Neural cell (in vitro differentiated cells): Measurements from ENCODE around the gene DIP2C. TPM values are rescaled to one million over a fixed set of nuclear protein-coding genes. Genes with fewer than 3 reads are reported as not detected.

Experiments
- H2AFZ ChIP-seq: fragments of 200-600, 300-800 bp; sonication (generic), shearing (Covaris generic); 2 replicates; pipeline ENCODE4 v1.6.0; 2014; ENCODE audit warnings: low read depth, mild to moderate bottlenecking, antibody characterized with exemption, low read length, moderate library complexity
- H3F3A ChIP-seq: fragments of 200-600 bp; shearing (Covaris generic); 2 replicates; pipeline ENCODE4 v1.6.1; 2016; ENCODE audit warnings: mild to moderate bottlenecking, moderate library complexity, mixed read lengths, antibody characterized with exemption, low read length; ENCODE audit not compliant: insufficient read depth, poor library complexity, severe bottlenecking
- H3K27ac ChIP-seq: fragments of 200-600, 300-800 bp; sonication (generic), shearing (Covaris generic); 2 replicates; pipeline ENCODE4 v1.5.1; 2014; ENCODE audit warnings: mild to moderate bottlenecking, low read length, moderate library complexity
- H3K27me3 ChIP-seq: fragments of 300-800, 200-600 bp; sonication (generic), shearing (Covaris generic); 2 replicates; pipeline ENCODE4 v1.6.0; 2014; ENCODE audit warnings: mild to moderate bottlenecking, low read depth, low read length, moderate library complexity; ENCODE audit not compliant: insufficient read depth
- H3K36me3 ChIP-seq: fragments of 300-800, 200-600 bp; sonication (generic), shearing (Covaris generic); 2 replicates; pipeline ENCODE4 v1.5.1; 2014; ENCODE audit warnings: mild to moderate bottlenecking, antibody characterized with exemption, low read length, moderate library complexity; ENCODE audit not compliant: insufficient read depth
- H3K4me2 ChIP-seq: fragments of 300-800, 200-600 bp; sonication (generic), shearing (Covaris generic); 2 replicates; pipeline ENCODE4 v1.6.0; 2014; ENCODE audit warnings: mild to moderate bottlenecking, low read length
- H3K4me3 ChIP-seq: fragments of 300-800, 200-600 bp; sonication (generic), shearing (Covaris generic); 2 replicates; pipeline ENCODE4 v1.5.1; 2014; ENCODE audit warnings: mild to moderate bottlenecking, low read length, moderate library complexity
- H3K79me2 ChIP-seq: fragments of 200-600 bp; shearing (Covaris generic); replicated peaks from 2 replicates; pipeline ENCODE4 v1.6.0; 2014; ENCODE audit warnings: mild to moderate bottlenecking, low read length, moderate library complexity; ENCODE audit not compliant: insufficient read depth
- H3K9ac ChIP-seq: fragments of 300-800, 200-600 bp; sonication (generic), shearing (Covaris generic); 2 replicates; pipeline ENCODE4 v1.6.1; 2016; ENCODE audit warnings: mild to moderate bottlenecking, low read length, mixed read lengths
- H3K9me2 ChIP-seq: fragments of 200-600 bp; shearing (Covaris generic); 2 replicates; pipeline ENCODE4 v1.6.1; 2016; ENCODE audit warnings: mild to moderate bottlenecking, low read length, mixed read lengths; ENCODE audit not compliant: insufficient read depth
- H3K9me3 ChIP-seq: fragments of 200-600, 300-800 bp; sonication (generic), shearing (Covaris generic); 2 replicates; pipeline ENCODE4 v1.6.1; 2016; ENCODE audit warnings: mild to moderate bottlenecking, mixed run types, low read length, moderate library complexity, mixed read lengths
- H4K20me1 ChIP-seq: fragments of 200-600 bp; shearing (Covaris generic); 2 replicates; pipeline ENCODE4 v1.6.1; 2016; ENCODE audit warnings: mild to moderate bottlenecking, mixed run types; ENCODE audit not compliant: insufficient read depth
- CTCF ChIP-seq: fragments of 450-650 bp; IDR thresholded peaks from 2 replicates; pipeline ENCODE4 v1.5.1; 2014; ENCODE audit warnings: antibody characterized with exemption, mild to moderate bottlenecking, moderate library complexity; ENCODE audit not compliant: poor library complexity, severe bottlenecking
- EP300 ChIP-seq: fragments of 450-650 bp; conservative IDR thresholded peaks from 2 replicates; pipeline ENCODE4 v1.6.1; 2014; ENCODE audit warnings: antibody characterized with exemption, mild to moderate bottlenecking, moderate library complexity; ENCODE audit not compliant: poor library complexity, severe bottlenecking
- EZH2 ChIP-seq: fragments of 200-600, 300-800 bp; shearing (Covaris generic), sonication (generic); IDR thresholded peaks from 2 replicates; pipeline ENCODE4 v1.6.1; 2014; ENCODE audit warnings: antibody characterized with exemption, low read length, borderline replicate concordance, mild to moderate bottlenecking; ENCODE audit not compliant: insufficient read depth, poor library complexity, severe bottlenecking
- MXI1 ChIP-seq: fragments of 450-650 bp; conservative IDR thresholded peaks from 2 replicates; pipeline ENCODE4 v1.6.1; 2014; ENCODE audit warnings: antibody characterized with exemption, mild to moderate bottlenecking; ENCODE audit not compliant: poor library complexity, severe bottlenecking
- POLR2AphosphoS5 ChIP-seq: IDR thresholded peaks from 2 replicates; pipeline ENCODE4 v1.6.1; 2012
- RAD21 ChIP-seq: fragments of 450-650 bp; conservative IDR thresholded peaks from 2 replicates; pipeline ENCODE4 v1.6.1; 2014; ENCODE audit warnings: antibody characterized with exemption, mild to moderate bottlenecking, moderate library complexity
- SMC3 ChIP-seq: fragments of 450-650 bp; conservative IDR thresholded peaks from 2 replicates; pipeline ENCODE4 v1.6.1; 2014; ENCODE audit warnings: antibody characterized with exemption, mild to moderate bottlenecking, moderate library complexity; ENCODE audit not compliant: poor library complexity
- TAF1 ChIP-seq: IDR thresholded peaks from 2 replicates; pipeline ENCODE4 v1.6.1; 2012; ENCODE audit warnings: low read depth
- polyA plus RNA-seq: library from polyadenylated mRNA; depleted of rRNA; stranded (reverse); fragments of >200 nt; gene quantifications from 2 replicates; pipeline ENCODE4 v1.2.3, GENCODE V29; 2014
- TF ChIP-seq, protein P1 (sequence below): IDR thresholded peaks from 2 replicates; pipeline ENCODE4 v1.6.1; 2012; ENCODE audit warnings: borderline replicate concordance

Gene DIP2C
- polyA plus RNA-seq, 1 donor from 2014 or later: 24.1 TPM

GRCh38 chr10:310371-310770 is 379.1 kb downstream of the DIP2C start:
- Histone ChIP-seq H3K9me2 (no peaks in the 10 kb centered on the region), H3K27ac (no peak overlapping the region), H4K20me1 (no peaks in the 10 kb centered on the region), H3K9me3 (no peaks in the 10 kb centered on the region), H2AFZ (no peak overlapping the region), H3K9ac (no peak overlapping the region), H3K36me3 (no peaks in the 10 kb centered on the region), H3K27me3 (no peaks in the 10 kb centered on the region), H3K79me2 (no peaks in the 10 kb centered on the region), H3K4me3 (no peak overlapping the region), H3F3A (no peaks in the 10 kb centered on the region), H3K4me2 (no peak overlapping the region)
- TF ChIP-seq SMC3: no peak

DNA sequence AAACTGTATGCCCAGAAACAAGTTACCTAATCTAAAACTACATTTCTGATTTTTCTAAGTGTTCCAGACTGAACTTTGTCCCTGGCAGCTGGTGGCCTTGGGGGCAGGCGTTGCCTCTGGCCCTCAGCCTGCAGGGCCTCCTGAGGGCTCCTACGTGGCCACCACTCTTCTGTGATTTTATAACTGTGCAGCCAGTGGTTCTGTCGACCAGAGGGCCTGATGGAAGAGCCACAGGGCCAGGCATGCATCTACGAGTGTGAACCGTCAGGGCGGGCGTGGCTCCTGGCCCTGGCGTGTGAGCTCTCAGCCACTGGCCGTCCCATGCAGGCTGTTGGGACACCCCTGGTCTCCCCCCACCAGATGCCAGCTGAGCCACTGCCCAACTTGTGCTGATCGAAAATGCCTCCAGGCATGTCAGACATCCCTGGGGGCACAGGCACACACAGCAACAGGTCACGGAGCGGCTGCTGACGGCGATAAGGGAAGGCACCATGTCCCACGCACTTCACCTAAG is 380.8 kb downstream of the DIP2C start:
- no peaks in the 10 kb centered on the region for H3K79me2 ChIP-seq
- H4K20me1 ChIP-seq: no peaks in the 10 kb centered on the region
- no peak overlapping the region for H3K27ac ChIP-seq
- no peak overlapping the region for H3K4me2 ChIP-seq
- no peaks in the 10 kb centered on the region for H3K9me3 ChIP-seq
- TF ChIP-seq CTCF (no peak), MXI1 (no peak), EZH2 (no peak), SMC3 (no peak), EP300 (no peak), POLR2AphosphoS5 (no peak), RAD21 (no peak), TAF1 (no peak)
- TF ChIP-seq, protein P1, sequence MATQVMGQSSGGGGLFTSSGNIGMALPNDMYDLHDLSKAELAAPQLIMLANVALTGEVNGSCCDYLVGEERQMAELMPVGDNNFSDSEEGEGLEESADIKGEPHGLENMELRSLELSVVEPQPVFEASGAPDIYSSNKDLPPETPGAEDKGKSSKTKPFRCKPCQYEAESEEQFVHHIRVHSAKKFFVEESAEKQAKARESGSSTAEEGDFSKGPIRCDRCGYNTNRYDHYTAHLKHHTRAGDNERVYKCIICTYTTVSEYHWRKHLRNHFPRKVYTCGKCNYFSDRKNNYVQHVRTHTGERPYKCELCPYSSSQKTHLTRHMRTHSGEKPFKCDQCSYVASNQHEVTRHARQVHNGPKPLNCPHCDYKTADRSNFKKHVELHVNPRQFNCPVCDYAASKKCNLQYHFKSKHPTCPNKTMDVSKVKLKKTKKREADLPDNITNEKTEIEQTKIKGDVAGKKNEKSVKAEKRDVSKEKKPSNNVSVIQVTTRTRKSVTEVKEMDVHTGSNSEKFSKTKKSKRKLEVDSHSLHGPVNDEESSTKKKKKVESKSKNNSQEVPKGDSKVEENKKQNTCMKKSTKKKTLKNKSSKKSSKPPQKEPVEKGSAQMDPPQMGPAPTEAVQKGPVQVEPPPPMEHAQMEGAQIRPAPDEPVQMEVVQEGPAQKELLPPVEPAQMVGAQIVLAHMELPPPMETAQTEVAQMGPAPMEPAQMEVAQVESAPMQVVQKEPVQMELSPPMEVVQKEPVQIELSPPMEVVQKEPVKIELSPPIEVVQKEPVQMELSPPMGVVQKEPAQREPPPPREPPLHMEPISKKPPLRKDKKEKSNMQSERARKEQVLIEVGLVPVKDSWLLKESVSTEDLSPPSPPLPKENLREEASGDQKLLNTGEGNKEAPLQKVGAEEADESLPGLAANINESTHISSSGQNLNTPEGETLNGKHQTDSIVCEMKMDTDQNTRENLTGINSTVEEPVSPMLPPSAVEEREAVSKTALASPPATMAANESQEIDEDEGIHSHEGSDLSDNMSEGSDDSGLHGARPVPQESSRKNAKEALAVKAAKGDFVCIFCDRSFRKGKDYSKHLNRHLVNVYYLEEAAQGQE: no peak
- no peak overlapping the region for H2AFZ ChIP-seq
- no peaks in the 10 kb centered on the region for H3K27me3 ChIP-seq
- no peaks in the 10 kb centered on the region for H3F3A ChIP-seq
- H3K36me3 ChIP-seq: peaks cover 4% of the 10 kb centered on the region
- no peaks in the 10 kb centered on the region for H3K9me2 ChIP-seq
- H3K9ac ChIP-seq: no peak overlapping the region
- H3K4me3 ChIP-seq: no peak overlapping the region

- Histone ChIP-seq H4K20me1 (no peaks in the 10 kb centered on the region), H3K9me3 (no peaks in the 10 kb centered on the region), H3K36me3 (peaks cover 4% of the 10 kb centered on the region), H2AFZ (no peak overlapping the region), H3K27ac (no peak overlapping the region), H3K4me2 (no peak overlapping the region), H3F3A (no peaks in the 10 kb centered on the region), H3K27me3 (no peaks in the 10 kb centered on the region), H3K79me2 (no peaks in the 10 kb centered on the region), H3K9me2 (no peaks in the 10 kb centered on the region), H3K9ac (no peak overlapping the region), H3K4me3 (no peak overlapping the region)
- TF ChIP-seq CTCF (no peak), TAF1 (no peak), POLR2AphosphoS5 (no peak), EZH2 (no peak), RAD21 (no peak), MXI1 (no peak), SMC3 (no peak), EP300 (no peak)
- TF ChIP-seq, protein P1: no peak
Observed at GRCh38 chr10:308101-308500, 381.4 kb downstream of the DIP2C start.
